ENCODE results near the gene GJB3.

Gene GJB3

GRCh38 chr1:34761176-34761761 is 19.7 kb upstream of the GJB3 start:
- Histone ChIP-seq H3K4me3 (ENCODE audit: low read length) (no peak overlapping the region), H3K79me2 (ENCODE audit: low read length) (no peaks in the 10 kb centered on the region), H3K27me3 (ENCODE audit: low read depth, low read length) (no peaks in the 10 kb centered on the region), H3K4me1 (ENCODE audit: low read length) (no peaks in the 10 kb centered on the region), H3K36me3 (replicated peaks; ENCODE audit: low read depth, low read length) (no peaks in the 10 kb centered on the region), H4K20me1 (ENCODE audit: insufficient read depth, low read length) (no peaks in the 10 kb centered on the region), H2AFZ (ENCODE audit: low read depth, low read length) (no peak overlapping the region), H3K9ac (ENCODE audit: low read length) (no peak overlapping the region), H3K27ac (ENCODE audit: low read length) (no peak overlapping the region), H3K4me2 (ENCODE audit: low read length) (no peak overlapping the region), H3K9me3 (ENCODE audit: insufficient read depth, low read length) (no peaks in the 10 kb centered on the region)
- TF ChIP-seq CTCF (IDR thresholded peaks at IDR 0.05; ENCODE audit: low read depth, low read length) (no peak), EZH2phosphoT487 (IDR thresholded peaks at IDR 0.05; ENCODE audit: low read depth) (no peak)

- H3K27me3 ChIP-seq (ENCODE audit: low read depth, low read length), result no peaks in the 10 kb centered on the region
- H3K79me2 ChIP-seq (ENCODE audit: low read length), result no peaks in the 10 kb centered on the region
- H2AFZ ChIP-seq (ENCODE audit: low read depth, low read length), result no peak overlapping the region
- H4K20me1 ChIP-seq (ENCODE audit: insufficient read depth, low read length), result no peaks in the 10 kb centered on the region
- H3K27ac ChIP-seq (ENCODE audit: low read length), result no peak overlapping the region
- TF ChIP-seq EZH2phosphoT487 (IDR thresholded peaks at IDR 0.05; ENCODE audit: low read depth) (no peak), CTCF (IDR thresholded peaks at IDR 0.05; ENCODE audit: low read depth, low read length) (no peak)
- no peak overlapping the region for H3K9ac ChIP-seq (ENCODE audit: low read length)
- H3K9me3 ChIP-seq (ENCODE audit: insufficient read depth, low read length), result no peaks in the 10 kb centered on the region
- H3K4me1 ChIP-seq (ENCODE audit: low read length), result no peaks in the 10 kb centered on the region
- H3K4me2 ChIP-seq (ENCODE audit: low read length), result no peak overlapping the region
- H3K36me3 ChIP-seq (replicated peaks; ENCODE audit: low read depth, low read length), result no peaks in the 10 kb centered on the region
- no peak overlapping the region for H3K4me3 ChIP-seq (ENCODE audit: low read length)
Measured at GRCh38 chr1:34761776-34762307, 19.2 kb upstream of the GJB3 start.

GRCh38 chr1:34762474-34763141 is 18.4 kb upstream of the GJB3 start:
- Histone ChIP-seq H3K9me3 (ENCODE audit: insufficient read depth, low read length) (no peaks in the 10 kb centered on the region), H3K4me3 (ENCODE audit: low read length) (no peak overlapping the region), H4K20me1 (ENCODE audit: insufficient read depth, low read length) (no peaks in the 10 kb centered on the region), H3K79me2 (ENCODE audit: low read length) (no peaks in the 10 kb centered on the region), H3K4me2 (ENCODE audit: low read length) (no peak overlapping the region), H3K27ac (ENCODE audit: low read length) (no peak overlapping the region), H2AFZ (ENCODE audit: low read depth, low read length) (no peak overlapping the region), H3K27me3 (ENCODE audit: low read depth, low read length) (0 out of 2 replicates have a peak, but pooled peaks cover 2% of the 10 kb centered on the region), H3K4me1 (ENCODE audit: low read length) (no peaks in the 10 kb centered on the region), H3K36me3 (replicated peaks; ENCODE audit: low read depth, low read length) (no peaks in the 10 kb centered on the region), H3K9ac (ENCODE audit: low read length) (no peak overlapping the region)
- TF ChIP-seq EZH2phosphoT487 (IDR thresholded peaks at IDR 0.05; ENCODE audit: low read depth), result no peak
- no peak for TF ChIP-seq CTCF (IDR thresholded peaks at IDR 0.05; ENCODE audit: low read depth, low read length)

GRCh38 chr1:34763142-34763781 is 17.8 kb upstream of the GJB3 start:
- H3K36me3 ChIP-seq (replicated peaks; ENCODE audit: low read depth, low read length), result no peaks in the 10 kb centered on the region
- H3K27ac ChIP-seq (ENCODE audit: low read length), result no peak overlapping the region
- H3K4me3 ChIP-seq (ENCODE audit: low read length), result no peak overlapping the region
- no peak overlapping the region for H3K9ac ChIP-seq (ENCODE audit: low read length)
- H4K20me1 ChIP-seq (ENCODE audit: insufficient read depth, low read length), result no peaks in the 10 kb centered on the region
- TF ChIP-seq EZH2phosphoT487 (IDR thresholded peaks at IDR 0.05; ENCODE audit: low read depth) (no peak), CTCF (IDR thresholded peaks at IDR 0.05; ENCODE audit: low read depth, low read length) (no peak)
- no peaks in the 10 kb centered on the region for H3K4me1 ChIP-seq (ENCODE audit: low read length)
- H3K27me3 ChIP-seq (ENCODE audit: low read depth, low read length), result 0 out of 2 replicates have a peak, but pooled peaks cover 4% of the 10 kb centered on the region
- no peak overlapping the region for H3K4me2 ChIP-seq (ENCODE audit: low read length)
- no peaks in the 10 kb centered on the region for H3K79me2 ChIP-seq (ENCODE audit: low read length)
- H3K9me3 ChIP-seq (ENCODE audit: insufficient read depth, low read length), result no peaks in the 10 kb centered on the region
- no peak overlapping the region for H2AFZ ChIP-seq (ENCODE audit: low read depth, low read length)
